Suprapubic skin (tissue), 4 donors: ENCODE measurements around the gene CX3CR1.

Experiments
- CTCF ChIP-seq, 2 donors: fragments of 200-600 bp in 1 of 2; fragments of 450-650 bp in 1 of 2; sonication (generic) in 1 of 2; IDR thresholded peaks; one replicate each; pipeline ENCODE4 v1.5.1; 2016 to 2019; ENCODE audit warnings: antibody characterized with exemption in 2 of 2, mild to moderate bottlenecking in 1 of 2, moderate library complexity in 1 of 2
- EP300 ChIP-seq: sonication (generic); formaldehyde crosslinking; IDR thresholded peaks from one replicate; pipeline ENCODE4 v1.6.1; 2017; ENCODE audit warnings: antibody characterized with exemption
- POLR2AphosphoS5 ChIP-seq, 3 donors: sonication (generic); formaldehyde crosslinking; IDR thresholded peaks; one replicate each; pipeline ENCODE4 v1.6.1; 2017; ENCODE audit warnings: antibody characterized with exemption in 3 of 3

GRCh38 chr3:39232859-39233258 lies 47.0 kb downstream of the CX3CR1 start:
- no peak for TF ChIP-seq CTCF (IDR thresholded peaks at IDR 0.05)
- TF ChIP-seq EP300: no peak
- no peak for TF ChIP-seq POLR2AphosphoS5 (IDR thresholded peaks at IDR 0.05)
